ENCODE results near the gene RFX3. TPM values are rescaled to one million over a fixed set of nuclear protein-coding genes. Genes with fewer than 3 reads are reported as not detected.

The RFX3 gene
- total and polyA plus RNA-seq, 2 donors from 2014 or later: 1.6 to 17.8 TPM

GRCh38 chr9:3299872-3300271 lies 225.9 kb downstream of the RFX3 start:
- H3K4me3 ChIP-seq (ENCODE audit: low read length in 3 of 3): no peak overlapping the region
- TF ChIP-seq CTCF (IDR thresholded peaks at IDR 0.05; ENCODE audit: borderline replicate concordance, extremely low read depth, insufficient read depth): no peak
- H3K36me3 ChIP-seq (ENCODE audit: control insufficient read depth in 2 of 3, insufficient read depth in 3 of 3, low read length in 3 of 3): no peaks in the 10 kb centered on the region
- DNase-seq (no peak), FAIRE-seq (no peak)
- no peaks in the 10 kb centered on the region for H3K4me1 ChIP-seq (ENCODE audit: control insufficient read depth in 2 of 3, insufficient read depth in 2 of 3, low read depth in 1 of 3, low read length in 3 of 3)
- H3K9ac ChIP-seq (ENCODE audit: low read length in 3 of 3): no peak overlapping the region
- no peak overlapping the region for H3K27ac ChIP-seq (ENCODE audit: low read depth in 2 of 2, low read length in 2 of 2)
- H3K9me3 ChIP-seq (ENCODE audit: control insufficient read depth in 2 of 3, insufficient read depth in 1 of 3, low read length in 3 of 3): no peaks in the 10 kb centered on the region
- intact Hi-C loops (cut with DNase I): no loop called here
- no peaks in the 10 kb centered on the region for H3K27me3 ChIP-seq (ENCODE audit: control insufficient read depth, insufficient read depth, low read length)

- Histone ChIP-seq H3K27ac (ENCODE audit: low read depth in 2 of 2, low read length in 2 of 2) (no peak overlapping the region), H3K4me1 (ENCODE audit: control insufficient read depth in 2 of 3, insufficient read depth in 2 of 3, low read depth in 1 of 3, low read length in 3 of 3) (no peaks in the 10 kb centered on the region), H3K9me3 (ENCODE audit: control insufficient read depth in 2 of 3, insufficient read depth in 1 of 3, low read length in 3 of 3) (no peaks in the 10 kb centered on the region), H3K36me3 (ENCODE audit: control insufficient read depth in 2 of 3, insufficient read depth in 3 of 3, low read length in 3 of 3) (peaks cover 0 to 2% (median 0%) of the 10 kb centered on the region in 3 donors), H3K4me3 (ENCODE audit: low read length in 3 of 3) (no peak overlapping the region), H3K27me3 (ENCODE audit: control insufficient read depth, insufficient read depth, low read length) (no peaks in the 10 kb centered on the region), H3K9ac (ENCODE audit: low read length in 3 of 3) (no peak overlapping the region)
- TF ChIP-seq CTCF (IDR thresholded peaks at IDR 0.05; ENCODE audit: borderline replicate concordance, extremely low read depth, insufficient read depth): no peak
- FAIRE-seq (no peak), DNase-seq (no peak)
- intact Hi-C loops (cut with DNase I): no loop called here
Observed at GRCh38 chr9:3296536-3296935, 229.3 kb downstream of the RFX3 start.

- Histone ChIP-seq H3K27ac (ENCODE audit: low read depth in 2 of 2, low read length in 2 of 2) (no peak overlapping the region), H3K36me3 (ENCODE audit: control insufficient read depth in 2 of 3, insufficient read depth in 3 of 3, low read length in 3 of 3) (peaks cover 0 to 2% (median 0%) of the 10 kb centered on the region in 3 donors), H3K9me3 (ENCODE audit: control insufficient read depth in 2 of 3, insufficient read depth in 1 of 3, low read length in 3 of 3) (no peaks in the 10 kb centered on the region), H3K9ac (ENCODE audit: low read length in 3 of 3) (no peak overlapping the region), H3K27me3 (ENCODE audit: control insufficient read depth, insufficient read depth, low read length) (no peaks in the 10 kb centered on the region), H3K4me1 (ENCODE audit: control insufficient read depth in 2 of 3, insufficient read depth in 2 of 3, low read depth in 1 of 3, low read length in 3 of 3) (no peaks in the 10 kb centered on the region), H3K4me3 (ENCODE audit: low read length in 3 of 3) (no peak overlapping the region)
- DNase-seq: no peak
- intact Hi-C loops (cut with DNase I): no loop called here
- FAIRE-seq: no peak
- TF ChIP-seq CTCF (IDR thresholded peaks at IDR 0.05; ENCODE audit: borderline replicate concordance, extremely low read depth, insufficient read depth): no peak
Observed at GRCh38 chr9:3292311-3292710, 233.5 kb downstream of the RFX3 start.

- H3K27me3 ChIP-seq (ENCODE audit: control insufficient read depth, insufficient read depth, low read length): no peaks in the 10 kb centered on the region
- FAIRE-seq (no peak), DNase-seq (no peak)
- H3K27ac ChIP-seq (ENCODE audit: low read depth in 2 of 2, low read length in 2 of 2): no peak overlapping the region
- intact Hi-C loops (cut with DNase I): no loop called here
- H3K9ac ChIP-seq (ENCODE audit: low read length in 3 of 3): no peak overlapping the region
- no peak for TF ChIP-seq CTCF (IDR thresholded peaks at IDR 0.05; ENCODE audit: borderline replicate concordance, extremely low read depth, insufficient read depth)
- no peaks in the 10 kb centered on the region for H3K4me1 ChIP-seq (ENCODE audit: control insufficient read depth in 2 of 3, insufficient read depth in 2 of 3, low read depth in 1 of 3, low read length in 3 of 3)
- peaks cover 0 to 2% (median 0%) of the 10 kb centered on the region in 3 donors for H3K36me3 ChIP-seq (ENCODE audit: control insufficient read depth in 2 of 3, insufficient read depth in 3 of 3, low read length in 3 of 3)
- no peaks in the 10 kb centered on the region for H3K9me3 ChIP-seq (ENCODE audit: control insufficient read depth in 2 of 3, insufficient read depth in 1 of 3, low read length in 3 of 3)
- H3K4me3 ChIP-seq (ENCODE audit: low read length in 3 of 3): no peak overlapping the region
Observed at GRCh38 chr9:3290231-3290840, 235.5 kb downstream of the RFX3 start.
